GM12864 (cell line): ENCODE results near the gene STAG1.

ENCODE experiments used
- DNase-seq: peaks from one replicate; pipeline ENCODE4 v3.0.0-alpha.2; 2011; ENCODE audit warnings: low read depth
- H3K4me3 ChIP-seq: 2 replicates; pipeline ENCODE4 v1.5.1; 2011; ENCODE audit warnings: mild to moderate bottlenecking, low read depth, low read length, control low read depth
- CTCF ChIP-seq: IDR thresholded peaks from 2 replicates; pipeline ENCODE4 v1.5.1; 2011; ENCODE audit warnings: low read depth, mild to moderate bottlenecking, moderate library complexity, low read length, control low read depth, inconsistent platforms; ENCODE audit errors: missing control alignments

Gene STAG1

GRCh38 chr3:136698361-136698760 lies 53.8 kb downstream of the STAG1 start:
- H3K4me3 ChIP-seq = no peak overlapping the region
- no peak for DNase-seq
- no peak for TF ChIP-seq CTCF

DNA sequence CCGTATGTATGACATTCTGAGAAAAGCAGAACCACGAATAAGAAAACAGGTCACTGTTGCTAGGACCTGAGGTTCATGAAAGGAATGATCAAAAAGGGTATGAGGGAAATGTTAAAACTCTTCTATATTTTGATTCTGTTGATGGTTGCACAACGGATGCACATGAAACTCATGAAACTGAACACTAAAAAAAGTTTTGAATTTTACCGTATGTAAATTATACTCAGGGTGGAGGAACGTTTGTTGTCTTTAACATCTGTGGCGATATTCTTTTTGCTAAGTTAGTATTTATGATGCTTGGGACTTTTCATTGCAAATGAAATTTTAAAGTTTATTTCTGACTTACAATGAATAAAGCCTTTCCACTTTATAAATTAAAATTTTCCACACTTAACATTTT lies 55.4 kb downstream of the STAG1 start:
- H3K4me3 ChIP-seq = no peak overlapping the region
- no peak for DNase-seq
- no peak for TF ChIP-seq CTCF

DNA sequence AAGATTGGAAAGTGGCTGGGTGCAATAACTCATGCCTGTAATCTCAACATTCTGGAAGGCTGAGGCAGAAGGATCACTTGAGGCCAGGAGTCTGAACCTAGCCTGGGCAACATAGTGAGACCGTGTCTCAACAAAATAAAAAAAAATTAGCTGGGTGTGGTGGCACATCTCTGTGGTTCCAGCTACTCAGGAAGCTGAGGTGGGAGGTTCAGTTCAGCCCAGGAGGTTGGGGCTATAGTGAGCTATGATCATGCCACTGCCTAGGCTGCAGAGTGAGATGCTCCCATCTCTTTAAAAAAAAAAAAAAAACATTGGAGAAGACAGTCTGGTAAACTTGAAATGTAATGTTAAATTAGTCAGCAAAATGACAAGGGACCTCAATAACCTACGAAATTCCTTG lies 57.9 kb downstream of the STAG1 start:
- no peak overlapping the region for H3K4me3 ChIP-seq
- TF ChIP-seq CTCF = no peak
- no peak for DNase-seq

DNA sequence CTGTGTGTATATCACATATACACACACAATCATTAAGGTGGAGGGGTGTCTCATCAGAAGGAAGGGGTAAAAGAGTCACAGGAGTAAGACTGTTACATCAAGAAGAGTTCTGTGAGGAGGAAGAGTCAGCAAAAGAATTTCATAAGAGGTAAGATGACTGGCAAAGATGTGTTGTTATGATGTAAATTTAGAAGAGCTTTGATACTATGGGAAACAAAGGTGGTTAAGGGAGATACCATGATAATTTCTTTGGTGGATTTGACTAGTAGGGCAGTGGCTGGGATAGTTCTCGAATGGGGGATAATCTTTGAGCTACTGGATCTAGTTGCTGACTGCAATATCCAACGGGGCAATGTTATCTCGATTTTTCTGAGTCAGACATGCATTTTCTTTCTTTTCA lies 61.6 kb downstream of the STAG1 start:
- H3K4me3 ChIP-seq = no peak overlapping the region
- DNase-seq = no peak
- TF ChIP-seq CTCF = no peak

- DNase-seq = no peak
- TF ChIP-seq CTCF = no peak
Measured at GRCh38 chr3:136685882-136686281, 66.3 kb downstream of the STAG1 start.

DNA sequence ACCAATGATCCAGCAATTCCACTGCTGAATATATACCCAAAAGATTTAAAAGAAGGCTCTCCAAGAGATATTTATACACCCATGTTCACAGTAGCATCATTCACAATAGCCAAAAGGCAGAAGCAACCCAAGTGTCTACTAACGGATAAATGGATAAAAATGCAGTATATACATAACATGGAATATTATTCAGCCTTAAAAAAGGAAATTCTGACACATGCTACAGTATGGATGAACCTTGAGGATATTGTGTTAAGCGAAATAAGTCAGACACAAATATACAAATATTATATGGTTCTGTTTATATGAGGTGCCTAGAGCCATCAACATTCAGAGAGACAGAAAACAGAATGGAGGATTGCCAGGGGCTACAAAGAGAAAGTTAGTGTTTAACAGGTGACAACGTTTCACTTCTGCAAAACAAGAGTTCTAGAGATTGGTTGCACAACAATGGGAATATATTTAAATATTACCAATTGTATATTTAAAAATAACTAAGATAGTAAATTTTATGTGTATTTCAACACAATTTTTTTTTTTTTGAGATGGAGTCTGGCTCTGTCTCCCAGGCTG lies 69.4 kb downstream of the STAG1 start:
- no peak overlapping the region for H3K4me3 ChIP-seq
- TF ChIP-seq CTCF = no peak
- no peak for DNase-seq

More at GRCh38 chr3:136685882-136686281, 66.3 kb downstream of the STAG1 start:
- H3K4me3 ChIP-seq = no peak overlapping the region

DNA sequence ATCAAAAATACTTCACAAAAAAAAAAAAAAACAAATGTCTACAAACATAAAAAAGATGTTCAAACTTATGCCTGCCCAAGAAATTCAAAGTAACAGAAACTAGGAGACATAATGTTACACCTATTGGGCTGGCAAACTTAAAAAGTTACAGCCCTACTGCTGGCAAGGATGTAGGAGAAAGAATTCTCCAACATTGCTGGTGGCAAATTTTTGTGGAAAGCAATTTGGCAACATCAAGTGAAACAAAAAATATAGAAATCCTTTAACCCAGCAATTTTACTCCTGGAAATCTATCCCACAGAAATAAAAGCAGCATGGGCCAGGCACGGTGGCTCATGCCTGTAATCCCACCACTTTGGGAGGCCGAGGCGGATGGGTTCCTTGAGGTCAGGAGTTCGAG lies 73.2 kb downstream of the STAG1 start:
- H3K4me3 ChIP-seq = no peak overlapping the region
- DNase-seq = no peak
- TF ChIP-seq CTCF = no peak
